C4-2B (cell line): ENCODE results near the gene HMX3.

Experiments
- H3K27ac ChIP-seq: fragments of 450-650 bp; 2 replicates; pipeline ENCODE4 v1.5.1; 2017
- CTCF ChIP-seq: fragments of 450-650 bp; conservative IDR thresholded peaks from 2 replicates; pipeline ENCODE4 v1.5.1; 2017; ENCODE audit warnings: mild to moderate bottlenecking
- ZFX ChIP-seq: fragments of 450-650 bp; IDR thresholded peaks from 2 replicates; pipeline ENCODE4 v1.6.1; 2017

HMX3 gene

GRCh38 chr10:123145542-123146012, 9.8 kb downstream of the HMX3 start:
- H3K27ac ChIP-seq, result no peak overlapping the region
- no peak for TF ChIP-seq ZFX
- no peak for TF ChIP-seq CTCF

- no peak overlapping the region for H3K27ac ChIP-seq
- TF ChIP-seq CTCF (no peak), ZFX (no peak)
Measured at GRCh38 chr10:123146013-123146893, 10.5 kb downstream of the HMX3 start.

- H3K27ac ChIP-seq, result no peak overlapping the region
- TF ChIP-seq CTCF, result no peak
- TF ChIP-seq ZFX, result no peak
Measured at GRCh38 chr10:123146894-123147634, 11.3 kb downstream of the HMX3 start.

- H3K27ac ChIP-seq, result no peak within 1 kb of the TSS
- TF ChIP-seq ZFX (no peak), CTCF (no peak)
Measured at GRCh38 chr10:123147635-123148413, 12.1 kb downstream of the HMX3 start, which contains the start of gene HMX2. TSS of gene HMX2 (plus strand) at chr10:123148136. CDS start at chr10:123148379, 243 bp downstream.

- no peak for TF ChIP-seq CTCF
- TF ChIP-seq ZFX, result no peak
- no peak overlapping the region for H3K27ac ChIP-seq
Measured at GRCh38 chr10:123148414-123149161, 12.8 kb downstream of the HMX3 start.

- no peak for TF ChIP-seq ZFX
- TF ChIP-seq CTCF, result no peak
- H3K27ac ChIP-seq, result no peak overlapping the region
Measured at GRCh38 chr10:123149162-123149567, 13.4 kb downstream of the HMX3 start.
